ENCODE data around the gene DENND5A.
"Not testable (repeated sequence)": the region's sequence is repeated elsewhere in the genome, so short reads cannot be mapped to it uniquely, and the experiment has no call there.

The DENND5A gene

DNA sequence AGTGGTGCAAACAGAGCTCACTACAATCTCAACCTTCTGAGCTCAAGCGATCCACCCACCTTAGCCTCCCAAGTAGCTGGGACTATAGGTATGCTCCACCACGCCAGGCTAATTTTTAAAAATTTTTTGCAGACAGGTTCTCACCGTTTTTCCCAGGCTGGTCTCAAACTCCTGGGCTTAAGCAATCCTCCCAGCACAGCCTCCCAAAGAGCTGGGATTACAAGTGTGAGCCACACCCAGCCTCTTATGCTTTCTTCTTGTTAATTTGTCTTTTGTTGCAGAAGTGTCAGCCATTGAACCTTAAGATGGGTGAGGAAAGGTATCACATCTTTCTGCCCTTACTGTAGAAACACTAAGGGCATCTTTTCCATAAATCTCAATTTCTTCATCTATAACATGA is 34.9 kb downstream of the DENND5A start:
- TF ChIP-seq, protein P1, sequence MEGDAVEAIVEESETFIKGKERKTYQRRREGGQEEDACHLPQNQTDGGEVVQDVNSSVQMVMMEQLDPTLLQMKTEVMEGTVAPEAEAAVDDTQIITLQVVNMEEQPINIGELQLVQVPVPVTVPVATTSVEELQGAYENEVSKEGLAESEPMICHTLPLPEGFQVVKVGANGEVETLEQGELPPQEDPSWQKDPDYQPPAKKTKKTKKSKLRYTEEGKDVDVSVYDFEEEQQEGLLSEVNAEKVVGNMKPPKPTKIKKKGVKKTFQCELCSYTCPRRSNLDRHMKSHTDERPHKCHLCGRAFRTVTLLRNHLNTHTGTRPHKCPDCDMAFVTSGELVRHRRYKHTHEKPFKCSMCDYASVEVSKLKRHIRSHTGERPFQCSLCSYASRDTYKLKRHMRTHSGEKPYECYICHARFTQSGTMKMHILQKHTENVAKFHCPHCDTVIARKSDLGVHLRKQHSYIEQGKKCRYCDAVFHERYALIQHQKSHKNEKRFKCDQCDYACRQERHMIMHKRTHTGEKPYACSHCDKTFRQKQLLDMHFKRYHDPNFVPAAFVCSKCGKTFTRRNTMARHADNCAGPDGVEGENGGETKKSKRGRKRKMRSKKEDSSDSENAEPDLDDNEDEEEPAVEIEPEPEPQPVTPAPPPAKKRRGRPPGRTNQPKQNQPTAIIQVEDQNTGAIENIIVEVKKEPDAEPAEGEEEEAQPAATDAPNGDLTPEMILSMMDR (IDR thresholded peaks at IDR 0.05; ENCODE audit: low read depth, low read length, missing control alignments), result no peak
- DNase-seq (ENCODE audit: extremely low read depth, low read depth), result no peak
- H3K4me3 ChIP-seq (replicated peaks; ENCODE audit: low read depth, low read length), result no peak overlapping the region

DNA sequence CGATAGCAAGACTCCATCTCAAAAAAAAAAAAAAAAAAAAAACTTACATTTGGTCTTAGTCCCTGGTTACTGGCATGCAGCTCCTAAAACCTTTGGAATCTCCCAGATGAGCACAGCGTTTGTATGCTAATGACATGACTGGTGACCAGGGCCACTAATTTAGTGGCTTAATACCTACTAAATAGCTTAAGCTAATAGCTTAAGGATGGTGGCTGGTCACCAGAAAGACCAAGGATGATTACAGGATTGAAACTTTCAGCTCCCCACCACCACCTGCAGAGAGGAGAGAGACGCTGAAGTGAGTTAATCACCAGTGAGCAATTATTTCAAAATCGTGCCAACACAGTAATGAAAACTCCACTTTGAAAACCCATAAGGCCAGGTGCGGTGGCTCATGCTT is 37.1 kb downstream of the DENND5A start:
- TF ChIP-seq, protein P1 (IDR thresholded peaks at IDR 0.05; ENCODE audit: low read depth, low read length, missing control alignments), result no peak
- DNase-seq (ENCODE audit: extremely low read depth, low read depth), result no peak
- no peak overlapping the region for H3K4me3 ChIP-seq (replicated peaks; ENCODE audit: low read depth, low read length)

DNA sequence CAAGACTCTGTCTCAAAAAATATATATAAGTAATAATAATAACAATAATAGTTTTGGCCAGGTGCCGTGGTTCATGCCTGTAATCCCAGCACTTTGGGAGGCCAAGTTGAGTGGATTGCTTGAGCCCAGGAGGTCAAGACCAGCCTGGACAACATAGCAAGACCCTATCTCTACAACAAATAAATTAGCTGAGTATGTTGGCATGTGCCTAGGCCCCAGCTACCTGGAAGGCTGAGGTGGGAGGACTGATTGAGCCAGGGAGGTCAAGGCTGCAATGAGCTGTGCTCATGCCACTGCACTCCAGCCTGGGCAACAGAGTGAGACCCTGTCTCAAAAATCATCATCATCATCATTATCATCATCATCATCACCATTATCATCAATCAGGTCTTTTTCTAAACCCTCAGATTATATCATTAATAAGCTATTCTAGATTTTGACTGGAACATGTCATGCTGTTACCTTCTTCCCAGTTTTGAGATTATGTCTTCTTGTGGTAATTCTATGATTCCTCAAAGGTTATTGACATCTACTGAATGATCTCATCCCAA is 39.3 kb downstream of the DENND5A start:
- TF ChIP-seq, protein P1 (IDR thresholded peaks at IDR 0.05; ENCODE audit: low read depth, low read length, missing control alignments), result no peak
- no peak overlapping the region for H3K4me3 ChIP-seq (replicated peaks; ENCODE audit: low read depth, low read length)
- DNase-seq (ENCODE audit: extremely low read depth, low read depth), result no peak

DNA sequence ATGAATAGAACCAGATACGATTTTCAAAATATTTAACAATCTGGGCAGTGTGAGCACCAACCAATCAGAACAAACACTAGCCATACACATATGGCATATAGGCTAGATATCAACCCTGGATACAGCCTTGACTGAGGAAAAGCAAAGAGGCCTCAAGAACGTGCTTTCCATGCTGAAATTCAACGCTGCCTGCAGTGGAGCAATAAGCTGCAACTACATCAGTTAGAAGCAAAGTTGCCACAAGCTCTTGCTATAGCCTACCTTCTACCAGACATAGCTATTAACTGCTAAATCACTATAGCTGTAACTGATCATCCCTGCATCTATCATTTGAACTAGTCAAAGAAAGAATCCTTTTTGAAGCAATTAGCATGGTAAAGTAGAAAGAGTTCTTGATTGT is 42.5 kb downstream of the DENND5A start:
- H3K4me3 ChIP-seq (replicated peaks; ENCODE audit: low read depth, low read length), result no peak overlapping the region
- TF ChIP-seq, protein P1 (IDR thresholded peaks at IDR 0.05; ENCODE audit: low read depth, low read length, missing control alignments), result no peak
- DNase-seq (ENCODE audit: extremely low read depth, low read depth), result no peak

DNA sequence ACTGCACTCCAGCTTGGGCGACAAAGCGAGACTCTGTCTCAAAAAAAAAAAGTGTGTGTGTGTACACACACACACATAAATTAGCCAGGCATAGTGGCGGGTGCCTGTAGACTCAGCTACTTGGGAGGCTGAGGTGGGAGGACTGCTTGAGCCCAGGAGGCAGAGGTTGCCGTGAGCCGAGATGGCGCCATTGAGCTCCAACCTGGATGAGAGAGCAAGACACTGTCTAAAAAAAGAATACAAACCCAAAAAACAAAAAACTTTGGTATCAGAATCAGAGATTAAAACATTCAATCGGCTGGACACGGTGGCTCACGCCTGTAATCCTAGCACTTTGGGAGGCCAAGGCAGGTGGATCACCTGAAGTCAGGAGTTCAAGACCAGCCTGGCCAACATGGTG is 44.3 kb downstream of the DENND5A start:
- H3K4me3 ChIP-seq (replicated peaks; ENCODE audit: low read depth, low read length); DNase-seq (ENCODE audit: extremely low read depth, low read depth): not testable (repeated sequence)

DNA sequence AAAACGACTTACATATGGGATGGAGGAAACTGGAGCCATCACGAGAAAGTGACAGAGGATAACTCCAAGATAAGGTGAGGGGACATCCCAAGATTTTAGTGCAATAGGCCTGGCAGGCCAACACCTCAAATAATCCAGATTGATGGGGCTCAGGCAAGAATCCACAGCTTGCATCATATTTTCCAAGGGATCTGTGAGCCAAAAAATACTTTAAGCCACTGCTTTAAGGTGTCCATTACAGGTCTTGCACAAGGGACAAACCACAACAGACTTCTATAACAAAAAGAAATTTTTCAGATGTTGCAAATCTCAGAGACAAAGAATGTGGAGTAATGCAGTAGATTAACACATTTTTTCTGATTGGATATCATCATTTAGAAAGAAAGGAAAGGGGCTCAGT is 45.6 kb downstream of the DENND5A start:
- no peak for DNase-seq (ENCODE audit: extremely low read depth, low read depth)

DNA sequence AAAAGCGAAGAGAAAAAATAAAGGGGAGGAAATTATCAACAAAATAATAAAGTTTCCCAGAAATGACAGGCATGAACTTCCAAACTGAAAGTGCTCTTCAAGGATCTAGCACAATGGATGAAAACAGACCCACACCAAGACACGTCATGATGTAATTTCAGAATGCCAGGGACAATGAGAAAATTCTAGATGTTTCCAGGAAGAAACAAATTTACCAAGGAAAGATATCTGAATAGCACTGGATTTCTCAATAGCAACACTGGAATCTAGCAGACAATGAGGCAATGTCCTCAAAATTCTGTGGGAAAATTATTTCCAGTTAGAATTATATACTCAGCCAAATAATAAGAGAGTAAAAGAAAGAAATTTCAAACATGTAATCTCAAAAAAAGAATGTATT is 46.0 kb downstream of the DENND5A start:
- no peak for DNase-seq (ENCODE audit: extremely low read depth, low read depth)
- H3K4me3 ChIP-seq (replicated peaks; ENCODE audit: low read depth, low read length), result no peak overlapping the region
- TF ChIP-seq, protein P1 (IDR thresholded peaks at IDR 0.05; ENCODE audit: low read depth, low read length, missing control alignments), result no peak

More for the DNA sequence above, 45.6 kb downstream of the DENND5A start:
- H3K4me3 ChIP-seq (replicated peaks; ENCODE audit: low read depth, low read length), result no peak overlapping the region
- TF ChIP-seq, protein P1 (IDR thresholded peaks at IDR 0.05; ENCODE audit: low read depth, low read length, missing control alignments), result no peak
